ENCODE data around the gene FBXW8. TPM values are rescaled to one million over a fixed set of nuclear protein-coding genes. Genes with fewer than 3 reads are reported as not detected.

FBXW8 gene
- total RNA-seq, 1 donor from 2014 or later: 5.8 TPM

DNA sequence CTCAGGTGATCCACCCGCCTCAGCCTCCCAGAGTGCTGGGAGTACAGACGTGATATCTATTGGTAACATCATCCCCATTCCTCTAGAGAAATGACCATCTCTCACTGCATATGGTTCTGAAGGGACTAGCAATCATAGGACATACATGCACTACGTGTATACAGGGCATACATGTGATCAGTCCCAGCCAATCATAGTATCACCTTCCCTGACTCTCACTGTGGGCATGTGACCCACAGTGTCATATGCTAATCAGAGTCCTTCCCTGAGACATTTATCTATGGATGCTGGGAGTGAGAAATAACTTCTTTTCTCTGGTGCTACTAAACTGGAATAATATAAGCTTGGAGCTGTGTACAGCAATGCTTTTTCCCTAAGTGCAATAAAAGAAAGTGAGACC is 12.1 kb upstream of the FBXW8 start:
- FAIRE-seq: no peak
- DNase-seq (ENCODE audit: low read depth): no peak
- TF ChIP-seq, protein P1, sequence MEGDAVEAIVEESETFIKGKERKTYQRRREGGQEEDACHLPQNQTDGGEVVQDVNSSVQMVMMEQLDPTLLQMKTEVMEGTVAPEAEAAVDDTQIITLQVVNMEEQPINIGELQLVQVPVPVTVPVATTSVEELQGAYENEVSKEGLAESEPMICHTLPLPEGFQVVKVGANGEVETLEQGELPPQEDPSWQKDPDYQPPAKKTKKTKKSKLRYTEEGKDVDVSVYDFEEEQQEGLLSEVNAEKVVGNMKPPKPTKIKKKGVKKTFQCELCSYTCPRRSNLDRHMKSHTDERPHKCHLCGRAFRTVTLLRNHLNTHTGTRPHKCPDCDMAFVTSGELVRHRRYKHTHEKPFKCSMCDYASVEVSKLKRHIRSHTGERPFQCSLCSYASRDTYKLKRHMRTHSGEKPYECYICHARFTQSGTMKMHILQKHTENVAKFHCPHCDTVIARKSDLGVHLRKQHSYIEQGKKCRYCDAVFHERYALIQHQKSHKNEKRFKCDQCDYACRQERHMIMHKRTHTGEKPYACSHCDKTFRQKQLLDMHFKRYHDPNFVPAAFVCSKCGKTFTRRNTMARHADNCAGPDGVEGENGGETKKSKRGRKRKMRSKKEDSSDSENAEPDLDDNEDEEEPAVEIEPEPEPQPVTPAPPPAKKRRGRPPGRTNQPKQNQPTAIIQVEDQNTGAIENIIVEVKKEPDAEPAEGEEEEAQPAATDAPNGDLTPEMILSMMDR (IDR thresholded peaks at IDR 0.05; ENCODE audit: insufficient read depth, low read length, severe bottlenecking): no peak
- no peak overlapping the region for H3K4me3 ChIP-seq (ENCODE audit: low read depth, low read length)
- H3K36me3 ChIP-seq (ENCODE audit: control insufficient read depth, insufficient read depth, low read length): no peaks in the 10 kb centered on the region
- H3K27me3 ChIP-seq (ENCODE audit: control insufficient read depth, insufficient read depth, low read length): peaks cover 2% of the 10 kb centered on the region

DNA sequence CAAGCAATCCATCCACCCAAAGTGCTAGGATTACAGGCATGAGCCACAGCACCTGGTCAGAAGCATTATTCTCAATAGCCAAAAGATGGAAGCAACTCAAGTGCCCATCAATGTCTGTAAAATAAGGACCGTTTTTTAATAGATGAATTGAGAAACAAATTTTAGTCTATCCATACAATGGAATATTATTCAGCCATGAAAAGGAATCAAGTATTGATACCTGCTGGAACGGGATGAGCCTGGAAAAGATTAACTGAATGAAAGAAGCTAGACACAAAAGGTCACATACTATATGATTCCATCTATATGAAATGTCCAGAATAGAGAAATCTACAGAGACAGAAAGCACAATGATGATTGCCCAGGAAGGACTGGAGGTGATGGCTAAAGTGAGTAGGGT is 9.1 kb upstream of the FBXW8 start:
- FAIRE-seq: no peak
- no peak for DNase-seq (ENCODE audit: low read depth)
- TF ChIP-seq, protein P1 (IDR thresholded peaks at IDR 0.05; ENCODE audit: insufficient read depth, low read length, severe bottlenecking): no peak
- Histone ChIP-seq H3K4me3 (ENCODE audit: low read depth, low read length) (no peak overlapping the region), H3K27me3 (ENCODE audit: control insufficient read depth, insufficient read depth, low read length) (peaks cover 2% of the 10 kb centered on the region), H3K36me3 (ENCODE audit: control insufficient read depth, insufficient read depth, low read length) (no peaks in the 10 kb centered on the region)

DNA sequence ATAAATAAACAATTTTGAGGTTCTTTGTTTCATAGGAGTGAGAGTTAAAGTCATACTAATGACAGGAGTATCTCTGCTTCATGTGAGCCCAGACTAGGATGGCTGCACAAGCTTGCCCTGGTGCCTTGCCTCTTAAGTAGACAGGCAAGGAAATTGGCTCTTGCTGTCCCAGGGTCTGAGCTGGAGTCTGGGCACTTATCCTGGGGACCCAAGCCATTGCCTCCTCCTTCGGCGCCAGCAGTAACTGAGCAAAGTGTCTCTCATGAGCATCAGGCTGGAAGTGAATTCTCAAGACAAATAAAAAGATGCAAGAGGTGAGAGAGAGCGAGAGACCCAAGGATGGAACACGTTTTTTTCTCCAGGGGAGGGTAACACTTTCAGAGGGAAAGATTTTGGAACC is 6.9 kb upstream of the FBXW8 start:
- TF ChIP-seq, protein P1 (IDR thresholded peaks at IDR 0.05; ENCODE audit: insufficient read depth, low read length, severe bottlenecking): no peak
- H3K4me3 ChIP-seq (ENCODE audit: low read depth, low read length): no peak overlapping the region
- FAIRE-seq (no peak), DNase-seq (ENCODE audit: low read depth) (no peak)
- H3K36me3 ChIP-seq (ENCODE audit: control insufficient read depth, insufficient read depth, low read length): no peaks in the 10 kb centered on the region
- H3K27me3 ChIP-seq (ENCODE audit: control insufficient read depth, insufficient read depth, low read length): peaks cover 2% of the 10 kb centered on the region

DNA sequence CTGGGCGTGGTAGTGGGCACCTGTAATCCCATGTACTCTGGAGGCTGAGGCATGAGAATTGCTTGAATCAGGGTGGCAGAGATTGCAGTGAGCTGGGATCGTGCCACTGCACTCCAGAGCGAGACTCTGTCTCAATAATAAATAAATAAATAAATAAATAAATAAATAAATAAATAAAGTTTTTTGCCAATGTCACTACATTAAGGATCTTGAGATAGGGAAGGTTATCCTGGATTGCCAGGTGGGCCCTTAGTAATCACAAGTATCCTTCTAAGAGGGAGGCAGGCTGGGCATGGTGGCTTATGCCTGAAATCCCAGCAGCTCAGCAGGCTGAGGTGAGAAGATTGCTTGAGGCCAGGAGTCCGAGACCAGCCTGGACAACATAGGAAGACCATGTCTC is 4.5 kb upstream of the FBXW8 start:
- DNase-seq (ENCODE audit: low read depth) (no peak), FAIRE-seq (no peak)
- TF ChIP-seq, protein P1 (IDR thresholded peaks at IDR 0.05; ENCODE audit: insufficient read depth, low read length, severe bottlenecking): no peak
- Histone ChIP-seq H3K27me3 (ENCODE audit: control insufficient read depth, insufficient read depth, low read length) (no peaks in the 10 kb centered on the region), H3K4me3 (ENCODE audit: low read depth, low read length) (no peak overlapping the region), H3K36me3 (ENCODE audit: control insufficient read depth, insufficient read depth, low read length) (no peaks in the 10 kb centered on the region)

DNA sequence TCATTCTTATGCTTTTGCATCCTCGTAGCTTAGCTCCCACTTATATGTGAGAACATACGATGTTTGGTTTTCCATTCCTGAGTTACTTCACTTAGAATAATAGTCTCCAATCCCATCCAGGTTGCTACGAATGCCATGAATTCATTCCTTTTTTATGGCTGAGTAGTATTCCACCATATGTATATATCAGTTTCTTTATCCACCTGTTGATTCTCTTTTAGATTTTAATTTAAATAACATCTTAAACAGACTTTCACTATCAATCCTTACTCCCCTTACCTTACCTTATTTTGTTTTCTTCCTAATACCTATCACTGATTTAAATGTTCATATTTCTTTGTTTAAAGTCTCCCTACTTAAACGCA is 488 bp upstream of the FBXW8 start:
- Histone ChIP-seq H3K4me3 (ENCODE audit: low read depth, low read length) (peak overlapping the region; percentile 81), H3K27me3 (ENCODE audit: control insufficient read depth, insufficient read depth, low read length) (no peaks in the 10 kb centered on the region), H3K36me3 (ENCODE audit: control insufficient read depth, insufficient read depth, low read length) (no peaks in the 10 kb centered on the region)
- TF ChIP-seq, protein P1 (IDR thresholded peaks at IDR 0.05; ENCODE audit: insufficient read depth, low read length, severe bottlenecking): no peak
- FAIRE-seq (no peak), DNase-seq (ENCODE audit: low read depth) (no peak)

DNA sequence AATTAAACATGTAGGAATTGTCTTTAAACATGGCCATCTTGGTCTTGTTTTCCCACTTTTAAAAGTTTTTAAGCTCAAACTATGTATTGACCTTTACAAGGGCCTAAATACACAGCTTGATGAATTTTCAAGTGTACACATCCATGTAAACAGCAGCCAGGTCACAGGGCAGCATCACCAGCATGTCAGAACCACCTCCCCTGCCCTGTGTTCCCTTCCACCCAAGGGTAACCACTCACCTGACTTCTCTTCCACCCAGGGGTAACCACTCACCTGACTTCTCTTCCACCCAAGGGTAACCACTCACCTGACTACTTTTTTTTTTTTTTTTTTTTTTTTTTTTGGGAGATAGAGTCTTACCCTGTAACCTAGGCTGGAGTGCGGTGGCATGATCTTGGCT is 4.6 kb downstream of the FBXW8 start:
- TF ChIP-seq, protein P1 (IDR thresholded peaks at IDR 0.05; ENCODE audit: insufficient read depth, low read length, severe bottlenecking): no peak
- FAIRE-seq: no peak

More for the DNA sequence above, 4.6 kb downstream of the FBXW8 start:
- H3K4me3 ChIP-seq (ENCODE audit: low read depth, low read length): no peak overlapping the region
- no peak for DNase-seq (ENCODE audit: low read depth)
- H3K27me3 ChIP-seq (ENCODE audit: control insufficient read depth, insufficient read depth, low read length): no peaks in the 10 kb centered on the region
- H3K36me3 ChIP-seq (ENCODE audit: control insufficient read depth, insufficient read depth, low read length): peaks cover 1% of the 10 kb centered on the region

Measured in bronchial epithelial cell (primary cell).